ENCODE measurements around the gene LRRC23.
A peak's percentile ranks its signal among the peaks of the same experiment; 100 is the strongest.
"Not testable (repeated sequence)": the region's sequence is repeated elsewhere in the genome, so short reads cannot be mapped to it uniquely, and the experiment has no call there.

Gene LRRC23, protein sequence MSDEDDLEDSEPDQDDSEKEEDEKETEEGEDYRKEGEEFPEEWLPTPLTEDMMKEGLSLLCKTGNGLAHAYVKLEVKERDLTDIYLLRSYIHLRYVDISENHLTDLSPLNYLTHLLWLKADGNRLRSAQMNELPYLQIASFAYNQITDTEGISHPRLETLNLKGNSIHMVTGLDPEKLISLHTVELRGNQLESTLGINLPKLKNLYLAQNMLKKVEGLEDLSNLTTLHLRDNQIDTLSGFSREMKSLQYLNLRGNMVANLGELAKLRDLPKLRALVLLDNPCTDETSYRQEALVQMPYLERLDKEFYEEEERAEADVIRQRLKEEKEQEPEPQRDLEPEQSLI

DNA sequence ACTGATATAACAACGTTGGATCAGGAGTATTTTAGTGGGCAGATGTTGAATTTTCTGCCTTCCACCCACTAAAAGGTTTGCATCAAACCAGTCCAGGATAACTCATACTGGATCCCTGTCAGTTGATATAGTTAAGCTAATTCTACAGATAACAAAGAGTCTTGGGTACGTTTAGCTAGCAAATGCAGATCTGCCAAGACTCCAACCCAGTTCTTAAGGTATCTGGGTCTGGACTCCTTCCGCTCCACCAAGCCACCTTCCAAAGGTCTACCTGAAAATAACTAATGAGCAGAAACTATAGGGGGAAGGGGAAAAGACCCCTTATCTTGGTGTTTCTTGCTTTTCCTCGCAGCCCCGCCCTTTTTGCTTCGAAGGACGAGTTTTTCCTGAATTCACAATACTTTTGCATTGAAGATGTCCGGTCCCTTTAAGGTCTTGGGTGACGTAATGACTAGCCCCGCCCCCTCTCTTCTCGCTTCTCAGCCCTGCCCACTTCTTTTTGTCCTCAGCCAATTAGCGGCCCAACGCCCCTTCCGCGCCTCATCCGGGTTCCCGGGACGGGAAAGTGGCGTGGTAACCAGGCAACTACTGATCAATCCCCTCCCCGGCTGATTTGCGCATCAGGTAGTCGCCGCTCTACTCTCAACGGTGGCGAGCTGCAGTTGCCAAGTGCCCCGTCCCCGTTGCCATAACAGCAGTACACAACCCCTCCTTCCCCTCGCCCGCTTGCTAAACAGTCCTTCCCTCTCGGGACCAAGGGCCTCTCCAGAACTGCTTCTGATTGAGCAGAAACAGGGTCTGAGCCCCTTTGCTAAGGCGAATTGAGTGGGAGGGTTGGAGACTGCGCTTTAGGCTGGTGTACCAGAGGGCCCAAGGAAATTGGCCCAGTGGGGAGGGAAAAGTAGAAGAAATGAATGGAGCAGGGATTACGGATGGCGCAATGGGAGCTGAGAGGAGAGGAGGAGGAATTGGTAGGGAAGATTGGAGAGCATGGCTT, at the start of gene LRRC23:
Gene LRRC23, plus strand, starts transcription at position 543 of the 997 bp plus-strand sequence. CDS start 812 bp downstream, outside the sequence.
- peak; percentile 97 for DNase-seq

DNA sequence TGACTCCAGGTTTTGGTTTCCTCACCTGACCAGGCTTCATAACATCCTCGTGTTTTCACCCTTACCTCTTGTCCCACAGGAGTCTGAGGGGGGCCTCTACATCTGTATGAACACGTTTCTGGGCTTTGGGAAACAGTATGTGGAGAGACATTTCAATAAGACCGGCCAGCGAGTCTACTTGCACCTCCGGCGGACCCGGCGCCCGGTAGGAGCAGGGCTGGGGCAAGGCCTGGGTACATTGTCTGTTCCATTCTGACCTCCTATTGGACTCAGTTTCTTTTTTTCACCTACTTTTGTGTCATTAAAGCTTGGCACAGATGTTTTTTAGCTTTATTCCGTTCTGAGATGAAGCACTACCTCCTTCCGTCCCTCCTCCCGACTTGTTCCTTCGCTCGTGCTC, 49.3 kb upstream of the LRRC23 start:
- no peak for DNase-seq

DNA sequence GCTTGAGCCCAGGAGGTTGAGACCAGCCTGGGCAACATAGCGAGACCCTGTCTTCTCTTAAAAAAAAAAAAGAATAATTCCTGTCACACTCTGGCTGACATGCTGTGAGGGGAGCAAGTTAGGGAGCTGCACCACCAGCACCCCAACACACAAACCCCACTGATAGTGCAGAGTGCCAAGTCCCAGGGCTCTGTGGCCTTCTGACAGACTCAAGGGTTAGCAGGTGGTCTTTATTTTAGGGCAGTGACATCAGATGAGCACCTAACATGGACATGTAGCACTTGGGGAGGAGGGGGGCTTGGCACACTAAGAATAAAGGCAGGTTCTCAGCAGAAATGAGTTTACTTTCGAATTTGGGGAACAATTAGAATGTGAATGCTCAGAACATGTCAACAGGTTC, 45.8 kb upstream of the LRRC23 start:
- no peak for DNase-seq

DNA sequence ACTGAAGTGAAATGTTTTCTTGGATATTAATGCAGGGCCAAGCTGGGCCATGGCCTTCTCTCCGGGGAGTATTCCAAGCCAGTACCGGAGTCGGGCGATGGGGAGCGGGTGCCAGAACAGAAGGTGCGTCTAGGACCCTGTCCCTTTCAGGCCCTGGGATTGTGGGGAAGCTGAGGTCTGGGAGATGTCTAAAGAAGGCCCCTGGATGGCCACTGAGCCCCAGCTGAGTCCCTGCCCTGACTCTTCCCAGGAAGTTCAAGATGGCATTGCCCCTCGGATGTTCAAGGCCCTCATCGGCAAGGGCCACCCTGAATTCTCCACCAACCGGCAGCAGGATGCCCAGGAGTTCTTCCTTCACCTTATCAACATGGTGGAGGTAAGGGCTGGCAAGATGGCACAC, 44.5 kb upstream of the LRRC23 start:
- no peak for DNase-seq

DNA sequence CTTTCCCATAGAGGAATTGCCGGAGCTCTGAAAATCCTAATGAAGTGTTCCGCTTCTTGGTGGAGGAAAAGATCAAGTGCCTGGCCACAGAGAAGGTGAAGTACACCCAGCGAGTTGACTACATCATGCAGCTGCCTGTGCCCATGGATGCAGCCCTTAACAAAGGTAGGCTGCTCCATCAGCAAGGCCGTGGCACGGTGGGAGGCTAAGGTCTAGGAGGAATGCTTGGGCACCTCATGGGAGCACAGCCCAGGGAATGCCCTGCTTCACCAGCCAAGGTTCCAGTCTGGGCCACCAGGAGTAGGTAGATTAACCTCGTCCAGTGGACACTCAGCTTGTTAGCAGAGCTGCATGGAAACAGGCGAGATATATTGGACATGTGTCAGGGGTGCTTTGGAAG, 43.7 kb upstream of the LRRC23 start:
- DNase-seq = no peak

DNA sequence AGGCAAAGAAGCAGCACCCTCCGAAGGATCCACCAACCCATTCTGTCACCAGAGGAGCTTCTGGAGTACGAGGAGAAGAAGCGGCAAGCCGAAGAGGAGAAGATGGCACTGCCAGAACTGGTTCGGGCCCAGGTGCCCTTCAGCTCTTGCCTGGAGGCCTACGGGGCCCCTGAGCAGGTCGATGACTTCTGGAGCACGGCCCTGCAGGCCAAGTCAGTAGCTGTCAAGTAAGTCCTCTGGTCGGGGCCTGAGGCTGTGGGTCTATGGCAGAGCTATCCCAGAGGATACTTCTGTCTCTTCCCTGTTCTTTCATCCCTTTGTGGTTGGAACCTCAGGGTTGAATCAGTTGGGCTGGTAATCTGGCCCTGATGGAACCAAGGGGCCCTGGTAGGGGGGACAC, 43.2 kb upstream of the LRRC23 start:
- no peak for DNase-seq

DNA sequence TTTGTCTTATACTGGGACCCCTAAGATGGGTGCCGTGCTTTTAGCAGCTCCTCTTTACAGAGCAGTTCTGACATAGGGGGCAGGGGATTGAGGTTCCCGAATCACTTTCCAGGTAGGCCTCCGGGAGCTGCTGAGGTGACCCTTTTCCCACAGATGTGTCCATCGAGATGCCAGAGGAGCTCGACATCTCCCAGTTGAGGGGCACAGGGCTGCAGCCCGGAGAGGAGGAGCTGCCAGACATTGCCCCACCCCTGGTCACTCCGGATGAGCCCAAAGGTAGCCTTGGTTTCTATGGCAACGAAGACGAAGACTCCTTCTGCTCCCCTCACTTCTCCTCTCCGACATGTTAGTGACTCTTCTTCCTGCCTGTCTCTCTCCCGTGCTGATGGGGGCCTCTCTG, 41.6 kb upstream of the LRRC23 start:
- DNase-seq = no peak

DNA sequence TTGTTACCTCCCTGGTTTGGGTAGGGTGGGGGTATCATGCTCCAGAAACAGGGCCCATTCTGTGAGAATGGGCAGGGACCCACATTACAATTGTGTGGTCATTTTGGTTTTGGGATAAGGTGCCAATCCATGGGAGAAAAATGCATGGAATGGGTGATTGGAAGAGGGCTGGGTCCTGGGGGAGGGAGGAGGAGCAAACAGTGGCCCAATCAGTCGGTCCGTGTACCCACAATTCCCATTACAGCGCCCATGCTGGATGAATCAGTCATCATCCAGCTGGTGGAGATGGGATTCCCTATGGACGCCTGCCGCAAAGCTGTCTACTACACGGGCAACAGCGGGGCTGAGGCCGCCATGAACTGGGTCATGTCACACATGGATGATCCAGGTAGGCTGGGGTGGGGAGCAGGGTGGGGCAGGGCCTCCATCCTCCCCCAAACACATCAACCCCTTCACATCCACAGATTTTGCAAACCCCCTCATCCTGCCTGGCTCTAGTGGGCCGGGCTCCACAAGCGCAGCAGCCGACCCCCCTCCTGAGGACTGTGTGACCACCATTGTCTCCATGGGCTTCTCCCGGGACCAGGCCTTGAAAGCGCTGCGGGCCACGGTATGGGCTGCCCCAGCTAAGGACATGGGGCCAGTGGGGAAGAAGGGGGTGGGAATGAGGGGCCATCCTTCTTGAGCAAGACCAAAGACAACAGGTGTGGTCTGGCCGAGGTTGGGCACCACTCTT, 40.9 kb upstream of the LRRC23 start:
- DNase-seq = peak; percentile 39

DNA sequence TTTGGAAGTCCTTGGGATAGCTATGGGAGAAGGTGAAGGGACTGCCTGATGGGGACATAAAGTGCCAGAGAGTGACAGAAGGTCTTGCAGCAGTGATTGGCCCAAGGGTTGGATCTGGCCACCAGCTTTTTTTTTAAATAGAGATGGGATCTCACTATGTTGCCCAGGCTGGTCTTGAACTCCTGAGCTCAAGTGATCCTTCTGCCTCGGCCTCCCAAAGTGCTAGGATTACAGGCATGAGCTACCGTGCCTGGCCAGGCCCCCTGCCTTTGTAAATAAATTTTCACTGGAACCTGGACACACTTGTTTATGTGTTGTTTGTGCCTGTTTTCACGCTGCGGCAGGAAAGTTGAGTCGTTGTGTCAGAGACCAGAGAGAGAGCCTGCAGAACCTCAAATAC, 39.3 kb upstream of the LRRC23 start:
- not testable (repeated sequence) for DNase-seq

DNA sequence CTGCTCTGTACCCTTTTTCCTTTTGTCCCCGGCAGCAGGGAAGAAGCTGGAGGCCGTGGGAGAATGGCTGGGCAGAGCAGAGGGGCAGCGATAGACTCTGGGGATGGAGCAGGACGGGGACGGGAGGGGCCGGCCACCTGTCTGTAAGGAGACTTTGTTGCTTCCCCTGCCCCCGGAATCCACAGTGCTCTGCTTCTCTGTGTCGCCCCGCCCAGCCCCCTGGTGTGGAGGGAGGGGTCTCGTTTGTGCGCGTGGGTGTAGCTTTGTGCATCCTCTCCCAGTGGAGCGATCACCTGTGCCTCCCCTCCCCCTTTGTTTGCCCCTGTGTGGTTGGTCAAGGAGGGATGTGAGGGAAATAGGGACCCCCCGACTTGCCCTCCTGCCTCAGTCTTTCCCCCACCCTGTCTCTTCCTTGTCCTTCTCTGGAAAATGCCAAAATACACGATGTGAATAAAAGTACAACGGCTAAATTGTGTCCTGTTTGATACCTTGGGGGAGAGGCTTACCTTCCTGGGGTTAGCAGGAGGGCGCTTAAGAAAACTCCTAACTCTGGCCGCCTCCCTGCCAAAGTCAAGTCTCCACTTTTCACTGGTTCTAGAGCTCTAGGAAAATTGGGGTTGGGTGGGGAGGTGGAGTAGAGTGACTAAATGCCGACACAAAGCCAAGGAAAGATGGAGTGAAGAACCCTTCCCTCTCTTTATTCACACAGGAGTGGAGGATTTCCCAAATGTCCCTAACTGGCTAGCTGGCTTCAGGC, 38.3 kb upstream of the LRRC23 start:
- no peak for DNase-seq

DNA sequence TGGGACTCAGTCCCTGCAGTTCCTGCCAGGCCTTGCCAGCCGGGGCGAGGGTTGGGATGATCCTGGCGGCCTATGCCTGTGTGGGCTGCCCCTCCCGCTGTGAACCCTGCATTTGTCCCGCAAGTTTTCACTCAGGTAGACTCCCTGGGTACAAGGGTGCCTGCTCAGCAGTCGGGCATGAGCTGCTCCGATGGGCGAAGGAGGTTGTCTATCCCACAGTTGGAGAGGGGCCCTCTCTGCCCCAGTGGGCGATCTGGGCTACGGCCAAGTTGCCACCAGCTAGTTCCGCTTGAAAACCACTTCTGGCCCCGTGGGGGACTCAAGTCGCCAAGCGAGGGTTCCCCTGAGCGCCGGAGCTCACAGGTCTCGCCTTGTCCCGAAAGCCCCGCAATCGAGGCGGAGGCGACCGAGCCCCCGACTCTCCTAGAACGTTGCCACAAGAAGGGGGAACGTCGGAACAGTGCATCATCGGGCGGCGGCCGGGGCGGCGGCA, 37.7 kb upstream of the LRRC23 start:
- DNase-seq = no peak

DNA sequence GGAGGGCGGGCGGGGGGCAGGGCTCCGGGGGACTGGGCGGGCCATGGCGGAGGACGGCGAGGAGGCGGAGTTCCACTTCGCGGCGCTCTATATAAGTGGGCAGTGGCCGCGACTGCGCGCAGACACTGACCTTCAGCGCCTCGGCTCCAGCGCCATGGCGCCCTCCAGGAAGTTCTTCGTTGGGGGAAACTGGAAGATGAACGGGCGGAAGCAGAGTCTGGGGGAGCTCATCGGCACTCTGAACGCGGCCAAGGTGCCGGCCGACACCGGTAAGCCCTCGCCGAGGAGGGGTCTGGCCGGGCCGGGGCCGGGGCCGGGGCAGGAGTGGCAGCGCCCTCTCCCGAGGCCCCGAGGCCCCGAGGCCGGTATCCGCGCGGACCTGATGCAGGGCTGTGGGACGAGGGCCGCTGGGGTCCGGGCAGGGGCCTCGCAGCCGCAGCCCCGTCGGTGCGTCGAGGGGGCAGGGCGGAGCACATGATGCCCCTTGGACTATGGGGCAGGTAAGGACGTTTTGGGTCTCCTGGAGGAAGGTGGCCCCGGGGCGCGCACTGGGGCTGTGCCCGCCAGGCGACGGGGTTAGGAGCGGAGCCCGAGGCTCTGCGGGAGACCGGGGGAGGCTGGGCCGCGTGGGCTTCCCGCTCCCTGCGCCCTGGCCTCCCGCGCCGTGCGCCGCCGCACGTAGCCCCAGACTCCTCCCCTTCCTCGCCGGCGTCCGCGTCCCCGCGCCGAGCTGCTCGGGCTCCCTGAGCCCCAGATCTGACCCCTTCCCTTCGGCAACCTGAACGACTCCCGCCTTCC, 37.0 kb upstream of the LRRC23 start, which contains the start of gene TPI1:
Gene TPI1, plus strand, starts transcription at position 119 of the 798 bp plus-strand sequence. Its CDS starts 36 bp downstream, at position 155.
- DNase-seq = peak; percentile 83

DNA sequence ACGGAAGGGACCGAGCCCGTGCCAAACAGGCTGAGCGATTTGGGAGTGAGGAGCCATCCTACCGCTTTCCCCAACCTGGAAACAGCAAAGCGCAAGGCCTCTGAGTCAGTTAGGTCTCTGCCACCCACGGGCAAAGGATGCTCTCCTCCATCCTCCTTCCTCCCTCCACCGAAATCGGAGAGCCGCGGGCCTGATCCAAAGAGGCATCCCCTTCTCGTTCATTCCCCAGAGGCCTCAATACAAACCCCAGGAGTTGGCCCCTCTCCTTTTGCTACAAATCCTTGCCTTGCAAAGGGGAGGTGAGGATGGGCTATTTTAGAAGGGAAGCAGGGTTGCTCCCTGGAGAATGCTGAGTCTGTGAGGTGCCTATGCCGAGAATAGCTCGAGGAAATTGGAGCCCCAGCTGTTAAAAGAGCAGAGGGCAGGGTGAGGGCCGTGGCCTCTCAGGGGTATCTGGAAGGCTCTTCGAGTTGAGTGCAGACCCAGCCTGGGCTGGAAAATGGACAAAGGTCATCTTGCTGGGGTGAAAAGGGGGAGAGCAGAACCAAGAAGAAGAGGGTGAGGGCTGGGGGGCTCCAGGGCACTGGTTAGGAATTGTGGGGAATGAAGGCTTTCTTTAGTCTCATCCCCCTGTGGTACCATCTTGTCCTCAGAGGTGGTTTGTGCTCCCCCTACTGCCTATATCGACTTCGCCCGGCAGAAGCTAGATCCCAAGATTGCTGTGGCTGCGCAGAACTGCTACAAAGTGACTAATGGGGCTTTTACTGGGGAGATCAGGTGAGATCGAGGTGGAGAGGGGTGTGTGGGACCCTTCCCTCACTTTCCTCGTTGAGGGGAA, 36.2 kb upstream of the LRRC23 start:
- DNase-seq = peak; percentile 28

DNA sequence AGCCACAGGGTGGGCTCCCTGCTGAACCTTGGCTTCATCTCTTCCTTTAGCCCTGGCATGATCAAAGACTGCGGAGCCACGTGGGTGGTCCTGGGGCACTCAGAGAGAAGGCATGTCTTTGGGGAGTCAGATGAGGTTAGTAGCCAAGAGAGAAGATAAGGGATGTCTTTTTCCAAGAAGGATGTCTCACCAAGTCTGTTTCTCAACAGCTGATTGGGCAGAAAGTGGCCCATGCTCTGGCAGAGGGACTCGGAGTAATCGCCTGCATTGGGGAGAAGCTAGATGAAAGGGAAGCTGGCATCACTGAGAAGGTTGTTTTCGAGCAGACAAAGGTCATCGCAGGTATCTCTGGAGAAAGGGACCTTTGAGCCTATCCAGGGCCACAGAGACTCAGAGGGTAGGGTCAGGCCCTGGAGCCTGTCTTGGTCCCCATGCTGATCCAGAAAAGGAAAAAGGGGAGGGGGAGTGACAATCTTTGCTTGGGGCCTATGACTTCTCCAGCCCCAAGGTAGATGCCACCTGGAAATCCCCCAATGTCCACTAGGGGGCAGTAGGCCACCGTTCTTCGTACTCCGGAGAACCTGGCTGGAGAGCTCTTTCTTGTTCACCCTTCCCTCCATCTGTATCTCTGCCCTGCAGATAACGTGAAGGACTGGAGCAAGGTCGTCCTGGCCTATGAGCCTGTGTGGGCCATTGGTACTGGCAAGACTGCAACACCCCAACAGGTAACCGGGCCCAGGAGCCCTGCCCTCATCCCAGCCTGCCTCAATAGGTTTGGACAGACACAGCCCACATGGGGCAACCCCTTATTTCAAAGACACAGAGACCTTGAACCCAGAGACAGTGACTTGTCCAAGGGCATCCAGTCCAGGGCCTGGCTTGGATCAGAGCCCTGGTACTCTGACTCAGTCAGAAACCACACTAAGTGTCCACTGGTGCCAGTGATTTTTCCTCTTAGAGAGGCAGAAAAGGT, 35.3 kb upstream of the LRRC23 start:
- DNase-seq = peak; percentile 71

DNA sequence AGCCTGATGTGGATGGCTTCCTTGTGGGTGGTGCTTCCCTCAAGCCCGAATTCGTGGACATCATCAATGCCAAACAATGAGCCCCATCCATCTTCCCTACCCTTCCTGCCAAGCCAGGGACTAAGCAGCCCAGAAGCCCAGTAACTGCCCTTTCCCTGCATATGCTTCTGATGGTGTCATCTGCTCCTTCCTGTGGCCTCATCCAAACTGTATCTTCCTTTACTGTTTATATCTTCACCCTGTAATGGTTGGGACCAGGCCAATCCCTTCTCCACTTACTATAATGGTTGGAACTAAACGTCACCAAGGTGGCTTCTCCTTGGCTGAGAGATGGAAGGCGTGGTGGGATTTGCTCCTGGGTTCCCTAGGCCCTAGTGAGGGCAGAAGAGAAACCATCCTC, 34.3 kb upstream of the LRRC23 start:
- peak; percentile 17 for DNase-seq

DNA sequence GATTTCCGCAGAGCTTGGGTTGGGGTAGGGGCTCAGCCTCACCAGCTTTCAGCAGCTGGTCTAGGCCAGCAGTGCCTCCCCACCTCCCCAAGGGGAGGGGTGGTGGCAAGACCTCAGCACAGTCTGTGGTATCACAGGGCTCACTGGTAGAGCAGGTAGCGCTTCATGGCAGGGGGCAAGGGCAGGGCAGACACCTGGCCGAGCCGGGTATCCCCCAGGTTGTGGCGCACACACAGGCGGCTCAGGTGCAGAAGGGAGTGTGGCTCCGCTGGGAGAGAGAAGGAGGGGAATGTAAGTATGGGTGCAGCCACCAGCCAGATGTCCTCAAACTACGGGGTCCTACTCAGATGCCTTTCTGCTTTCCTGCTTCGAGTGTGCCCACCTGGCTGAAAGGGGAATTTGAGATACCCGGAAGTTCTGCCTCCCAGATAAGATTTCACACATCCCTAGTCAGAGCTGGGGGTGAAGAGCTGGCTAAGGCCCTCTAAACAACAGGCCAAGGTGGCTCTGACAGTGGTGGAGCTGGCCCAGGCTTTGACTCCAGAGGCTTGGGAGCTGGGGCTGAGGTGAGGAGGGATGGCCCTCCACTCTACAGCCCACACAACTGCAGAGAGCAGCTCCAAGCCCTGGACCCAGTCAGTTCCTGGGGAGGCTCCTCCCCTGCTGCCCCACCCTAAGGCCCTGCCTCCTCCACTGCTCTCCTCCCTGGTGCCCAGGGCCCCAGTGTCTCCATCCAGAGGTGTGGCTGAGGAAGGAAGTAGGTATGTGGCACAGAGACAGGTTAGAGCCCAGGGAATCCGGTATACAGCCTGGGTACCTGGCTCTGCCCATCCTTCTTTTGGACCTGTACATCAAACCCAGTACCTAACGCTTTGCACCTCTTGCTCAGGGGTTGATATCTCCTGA, 33.3 kb upstream of the LRRC23 start:
- peak; percentile 69 for DNase-seq

Data from EL (cell line).